Hematopoietic multipotent progenitor cell treated with erythropoietin and hydrocortisone succinate and interleukin-3 and kit ligand, for 4 days (in vitro differentiated cells): ENCODE data around the gene MAPK12.

Experiments
- DNase-seq: peaks from one replicate; pipeline ENCODE4 v3.0.0-alpha.2; 2015

Gene MAPK12

DNA sequence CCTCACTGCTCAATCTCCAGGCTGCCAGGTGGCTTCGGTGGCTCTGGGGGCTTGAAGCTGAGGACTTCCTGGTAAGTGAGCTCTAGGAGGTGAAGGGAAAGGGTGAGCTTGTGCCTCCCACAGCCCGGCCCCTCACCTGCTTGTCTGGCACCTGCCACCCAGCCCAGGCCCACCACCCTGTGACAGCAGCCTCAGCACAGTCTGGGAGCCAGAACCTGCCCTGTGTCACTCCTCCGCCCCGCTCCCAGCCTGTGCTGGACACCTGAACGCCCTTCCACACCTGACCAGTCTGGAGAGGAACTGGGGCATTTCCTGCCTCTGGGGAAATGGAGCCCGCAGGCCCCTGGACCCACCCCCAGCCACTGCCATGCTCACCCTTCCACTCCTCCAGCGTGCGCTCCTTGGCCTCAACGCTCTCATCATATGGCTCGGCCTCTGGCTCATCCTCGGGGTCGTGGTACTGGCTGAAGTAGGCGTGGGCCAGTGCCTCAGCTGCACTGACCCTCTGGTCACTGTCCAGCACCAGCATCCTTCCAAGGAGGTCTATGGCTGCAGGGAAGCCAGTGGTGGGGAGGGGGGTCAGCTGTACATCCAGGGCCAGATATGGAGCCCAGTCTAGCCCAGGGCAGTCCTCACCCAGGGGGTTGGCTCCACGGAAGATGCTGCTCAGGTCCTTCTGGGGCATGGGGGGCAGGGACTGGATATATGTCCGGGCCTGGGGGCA is 3.6 kb upstream of the MAPK12 start:
- DNase-seq, result no peak

DNA sequence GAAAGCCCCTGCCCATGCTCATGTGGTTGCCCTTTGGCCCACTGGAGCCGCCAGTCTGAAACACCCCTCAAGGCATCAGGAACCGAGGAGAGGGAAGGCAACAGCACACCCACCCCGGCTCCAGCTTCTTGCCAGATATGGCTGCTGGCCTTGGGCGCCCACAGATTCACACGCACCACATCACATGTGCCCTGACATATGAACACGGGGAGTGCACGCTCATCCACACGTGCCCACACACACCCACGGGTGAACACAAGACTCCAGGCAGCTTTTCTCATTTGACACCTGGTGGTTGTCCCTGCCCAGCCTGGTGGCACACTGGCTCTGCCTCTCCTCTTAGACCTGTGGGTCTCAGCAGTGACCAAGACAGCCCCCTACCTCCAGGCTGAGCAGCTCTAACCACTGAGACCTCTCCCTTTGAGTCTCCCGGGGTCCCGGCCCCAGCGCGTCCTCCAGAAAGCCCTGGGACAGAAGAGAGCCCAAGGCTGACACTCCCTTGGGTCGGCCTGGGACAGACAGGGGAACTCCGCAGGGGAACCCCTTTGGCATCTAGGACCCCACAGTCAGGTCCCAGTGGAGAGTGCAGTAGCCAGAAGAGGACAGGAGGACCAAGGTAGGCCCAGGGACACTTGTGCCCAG is 2.7 kb upstream of the MAPK12 start:
- DNase-seq, result no peak

DNA sequence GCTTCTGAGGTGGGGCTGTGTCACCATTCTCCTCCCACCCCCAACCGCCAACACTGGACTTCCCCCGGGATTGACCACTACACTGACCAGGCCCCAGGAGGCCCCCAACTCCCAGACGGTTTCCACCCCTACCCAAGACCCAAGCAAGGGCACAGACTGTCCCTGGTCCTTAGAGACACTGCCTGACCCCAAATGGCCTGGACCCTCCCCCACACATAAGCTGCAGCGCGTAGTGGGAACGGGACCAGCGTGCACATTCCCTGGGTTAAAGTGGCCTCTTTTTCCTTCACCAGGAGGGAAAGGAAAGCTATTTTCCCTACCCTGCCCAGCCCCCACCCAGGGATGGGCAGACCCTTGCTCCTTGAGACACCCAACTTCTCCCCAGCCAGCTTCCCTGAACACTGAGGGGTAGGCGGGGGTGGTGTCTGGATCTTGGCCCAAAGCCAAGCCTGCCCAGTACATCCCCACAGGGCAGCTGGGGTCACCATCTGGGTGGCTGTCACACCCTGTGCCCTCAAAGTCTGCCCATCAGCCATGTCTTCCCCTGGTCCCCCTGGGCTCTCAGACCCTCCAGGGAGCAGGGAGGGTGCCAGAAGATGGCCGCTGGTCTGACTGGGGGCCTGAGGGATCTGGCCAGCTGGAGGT is 1.6 kb upstream of the MAPK12 start:
- DNase-seq, result no peak

DNA sequence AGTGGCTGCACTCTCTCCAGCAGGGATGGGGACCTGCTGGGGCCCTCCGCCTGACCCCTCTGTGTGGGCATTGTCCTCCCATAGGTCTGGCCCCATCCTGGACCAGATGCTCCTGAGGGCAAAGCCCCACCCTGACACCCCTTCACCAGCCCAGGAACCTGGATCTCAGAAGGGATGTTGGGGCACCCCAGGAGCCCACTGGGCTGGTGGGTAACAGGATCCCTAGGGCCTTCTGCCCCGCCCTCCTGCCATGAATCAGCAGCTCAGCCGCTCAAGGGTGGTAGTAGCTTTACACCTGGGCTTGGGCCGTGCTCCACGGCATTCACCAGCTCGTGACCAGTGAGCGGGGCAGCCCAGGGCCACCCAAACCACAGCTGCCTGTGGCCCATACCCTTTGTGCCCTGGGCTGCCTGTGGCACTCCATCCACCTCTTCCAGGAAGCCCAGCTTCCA is 1.0 kb upstream of the MAPK12 start:
- DNase-seq, result peak; percentile 54

DNA sequence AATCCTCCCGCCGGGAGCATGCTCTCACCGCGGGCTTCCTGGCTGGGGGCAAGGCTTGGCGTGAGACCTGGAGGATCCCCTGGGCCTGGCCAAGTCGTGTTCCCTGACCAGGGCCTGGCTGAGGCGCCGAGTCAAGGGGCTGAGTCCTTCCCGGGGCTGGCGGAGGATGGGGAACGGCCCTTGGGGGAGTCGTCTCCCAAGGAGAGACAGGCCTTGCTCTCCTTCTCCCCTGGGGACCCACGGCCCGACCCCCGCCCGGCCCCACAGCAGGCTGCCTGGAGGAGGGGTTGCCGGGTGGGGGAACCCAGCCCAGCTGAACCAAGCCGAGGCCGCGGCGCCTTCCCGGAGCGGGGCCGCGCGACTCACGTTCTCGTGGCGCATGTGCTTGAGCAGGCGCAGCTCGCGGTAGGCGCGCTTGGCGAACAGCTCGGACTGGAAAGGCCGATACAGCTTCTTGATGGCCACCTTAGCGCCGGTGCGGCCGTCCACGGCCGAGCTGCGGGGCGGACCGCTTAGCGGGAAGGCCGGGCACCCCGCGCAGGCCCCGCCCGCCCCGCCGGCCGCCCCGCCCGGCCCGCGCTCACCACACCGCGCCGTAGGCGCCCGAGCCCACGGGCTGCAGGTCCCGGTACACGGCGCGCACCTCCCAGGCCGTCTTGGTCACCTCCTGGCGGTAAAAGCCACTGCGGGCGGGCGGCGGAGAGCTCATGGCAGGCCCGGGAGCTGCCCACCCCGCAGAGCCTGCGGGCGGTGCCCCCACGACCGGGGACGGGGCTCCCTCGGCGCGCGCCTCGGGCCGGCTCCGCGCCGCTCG is 475 bp downstream of the MAPK12 start:
- DNase-seq, result peak; percentile 78

DNA sequence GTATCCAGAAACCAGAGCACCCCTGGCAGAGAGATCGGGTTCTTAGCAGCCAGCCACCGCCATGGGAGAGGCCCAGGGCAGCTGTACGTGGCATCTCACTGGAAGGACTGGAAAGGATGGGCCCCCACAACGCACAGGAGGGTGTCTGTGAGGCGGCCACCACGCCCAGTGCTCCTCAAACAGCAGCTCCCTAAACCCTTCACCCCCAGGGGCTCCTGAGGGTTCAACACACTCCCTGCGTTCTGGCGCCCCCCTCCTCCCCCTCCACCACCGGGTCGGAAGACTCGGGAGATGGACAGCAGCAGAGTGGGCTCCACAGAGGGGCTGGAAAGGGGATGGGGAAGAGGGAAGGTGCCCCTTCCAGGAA is 1.1 kb downstream of the MAPK12 start:
- peak; percentile 36 for DNase-seq

DNA sequence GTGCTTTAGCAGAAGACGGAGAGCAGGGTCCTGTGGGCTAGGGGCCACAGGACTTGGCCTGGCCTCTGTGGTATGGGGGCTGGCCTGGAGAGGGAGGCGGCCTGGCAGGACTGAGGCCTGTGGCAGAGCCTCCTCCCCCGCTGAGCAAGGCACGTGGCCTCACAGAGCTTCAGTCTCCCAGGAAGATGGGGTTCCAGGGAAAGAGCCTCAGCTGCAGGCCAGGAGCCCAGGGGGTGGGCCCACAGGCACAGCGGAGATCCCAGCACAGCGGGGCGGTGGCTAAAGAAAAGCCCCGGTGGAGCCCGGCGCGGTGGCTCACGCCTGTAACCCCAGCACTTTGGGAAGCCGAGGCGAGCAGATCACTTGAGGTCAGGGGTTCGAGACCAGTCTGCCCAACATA is 2.2 kb downstream of the MAPK12 start:
- no peak for DNase-seq

DNA sequence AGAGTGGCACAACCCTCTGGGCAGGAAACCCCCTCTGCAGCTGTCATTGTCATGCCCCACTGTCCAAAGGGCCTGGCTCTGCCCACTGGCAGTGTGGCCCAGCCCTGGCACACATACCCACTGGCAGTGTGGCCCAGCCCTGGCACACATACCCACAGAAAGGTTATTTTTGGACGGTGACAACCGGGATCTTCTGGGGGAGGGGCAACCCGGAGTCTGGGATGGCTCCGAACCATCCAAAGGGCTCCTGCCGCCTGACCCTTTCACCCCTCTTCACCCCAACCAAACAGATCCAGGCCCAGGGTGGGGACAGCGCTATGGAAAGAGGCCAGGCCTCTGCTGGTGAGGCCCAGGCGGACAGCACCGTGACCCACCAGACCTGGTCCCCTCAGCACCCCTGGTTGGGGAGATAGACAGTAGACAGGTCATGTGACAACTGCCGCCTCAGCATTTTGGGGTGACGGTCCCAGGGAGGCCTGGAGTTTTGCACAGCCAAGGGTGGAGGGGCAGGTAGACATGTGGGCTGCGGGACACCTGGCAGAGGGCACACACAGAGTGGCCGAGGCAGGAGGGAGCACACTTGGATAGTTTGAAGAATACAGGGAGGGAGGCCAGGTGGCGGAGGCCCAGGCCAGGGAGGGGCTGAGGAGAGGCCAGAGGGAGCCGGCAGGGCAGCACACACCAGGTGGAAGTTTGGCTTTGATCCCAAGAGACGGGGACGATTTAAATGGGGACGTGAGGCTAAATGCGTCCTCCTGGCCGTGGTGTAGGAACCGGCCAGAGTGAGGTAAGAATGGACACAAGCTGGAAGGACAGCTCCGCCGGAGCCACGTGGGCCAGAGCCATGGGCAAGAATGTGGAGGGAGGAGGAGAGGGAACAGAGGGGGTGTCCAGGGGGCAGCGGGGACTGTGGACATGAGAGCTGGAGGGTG is 2.9 kb downstream of the MAPK12 start:
- DNase-seq, result no peak

DNA sequence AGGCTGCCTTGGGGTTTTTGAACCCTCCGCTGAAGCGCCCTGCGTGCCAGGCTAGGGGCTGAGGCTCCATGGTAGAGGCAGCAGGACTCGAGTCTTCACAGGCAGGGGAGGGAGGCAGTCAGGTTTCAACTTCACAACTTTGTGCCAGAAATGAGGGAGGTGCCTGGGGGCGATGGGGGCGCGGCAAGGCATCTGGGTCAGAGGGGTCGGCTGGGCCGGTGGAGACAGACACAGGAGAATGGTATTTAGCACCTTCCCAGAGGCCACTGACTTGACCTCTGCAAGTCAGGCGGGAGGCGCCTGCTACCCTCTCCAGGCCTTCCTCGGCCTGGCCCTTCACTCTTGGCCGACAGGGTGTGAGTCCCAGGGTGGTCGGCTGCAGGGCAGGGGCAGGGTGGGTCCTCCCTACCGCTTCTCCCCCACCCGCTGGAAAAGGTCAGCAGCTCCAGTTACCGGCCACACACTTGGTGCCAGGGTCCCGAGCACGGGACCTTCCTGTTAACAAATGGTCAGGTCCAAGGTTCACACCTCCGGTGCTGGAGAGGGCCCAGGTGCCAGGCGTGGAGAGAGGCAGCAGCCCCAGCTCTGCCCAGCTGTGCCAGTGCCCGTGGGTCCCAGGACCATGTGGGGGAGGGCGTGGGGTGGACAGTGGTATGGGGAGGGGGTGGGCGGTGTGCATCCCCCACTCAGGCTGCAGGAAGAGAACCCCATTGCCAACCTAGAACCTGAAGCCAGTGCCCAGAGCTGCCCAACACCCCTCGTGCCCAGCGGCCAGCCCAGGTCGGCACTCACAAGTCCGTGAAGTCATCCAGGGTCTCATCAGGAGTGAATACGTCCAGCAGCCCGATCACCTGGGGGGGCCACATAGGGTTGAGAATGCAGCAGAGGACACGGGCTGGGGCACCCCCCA is 3.8 kb downstream of the MAPK12 start:
- no peak for DNase-seq

DNA sequence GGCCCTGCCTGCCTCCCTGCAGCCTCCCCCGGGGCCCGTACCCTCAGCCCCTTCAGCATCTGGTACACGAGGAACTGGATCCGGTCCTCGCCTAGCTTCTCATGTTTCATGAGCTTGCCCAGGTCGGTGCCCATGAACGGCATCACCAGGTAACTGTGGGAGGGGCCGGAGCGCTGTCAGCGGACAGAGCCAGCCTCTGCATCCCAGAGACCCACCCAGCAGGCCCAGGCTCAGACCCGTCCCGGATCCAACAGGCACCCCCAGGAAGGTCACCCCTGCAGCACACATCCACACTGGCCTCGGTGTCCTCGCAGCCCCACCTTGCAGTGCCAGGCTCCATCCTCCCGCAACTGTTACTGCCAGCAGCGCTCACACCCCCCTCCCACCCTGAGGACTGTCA is 4.4 kb downstream of the MAPK12 start:
- DNase-seq, result no peak

DNA sequence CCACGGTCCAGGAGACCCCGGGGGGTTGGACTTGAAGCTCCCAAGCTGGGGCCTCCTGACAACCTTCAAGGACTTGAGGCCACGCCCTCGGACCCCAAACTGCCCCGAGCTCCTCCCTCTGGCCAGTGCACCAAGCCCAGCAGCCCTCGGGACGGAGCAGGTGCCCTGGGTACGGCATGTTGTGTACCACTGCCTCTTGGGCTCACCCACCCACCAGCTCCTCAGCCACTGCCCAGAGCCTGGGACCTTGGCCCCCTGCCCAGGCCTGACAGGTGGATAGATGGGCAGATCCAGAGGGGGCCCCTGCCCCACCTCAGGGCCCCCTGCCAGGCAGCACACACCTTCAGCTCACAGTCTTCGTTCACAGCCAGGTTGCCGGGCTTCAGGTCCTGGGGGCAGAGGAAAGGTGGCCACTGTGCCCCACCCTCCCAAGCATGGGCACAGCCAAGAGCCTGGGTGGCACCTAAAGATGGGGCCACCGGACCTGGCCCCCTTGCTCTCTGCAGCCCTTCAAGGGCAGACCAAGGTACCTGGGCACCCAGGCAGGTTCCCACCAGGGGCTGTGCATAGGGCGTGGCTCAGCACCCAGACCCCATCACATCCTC is 5.1 kb downstream of the MAPK12 start:
- no peak for DNase-seq

DNA sequence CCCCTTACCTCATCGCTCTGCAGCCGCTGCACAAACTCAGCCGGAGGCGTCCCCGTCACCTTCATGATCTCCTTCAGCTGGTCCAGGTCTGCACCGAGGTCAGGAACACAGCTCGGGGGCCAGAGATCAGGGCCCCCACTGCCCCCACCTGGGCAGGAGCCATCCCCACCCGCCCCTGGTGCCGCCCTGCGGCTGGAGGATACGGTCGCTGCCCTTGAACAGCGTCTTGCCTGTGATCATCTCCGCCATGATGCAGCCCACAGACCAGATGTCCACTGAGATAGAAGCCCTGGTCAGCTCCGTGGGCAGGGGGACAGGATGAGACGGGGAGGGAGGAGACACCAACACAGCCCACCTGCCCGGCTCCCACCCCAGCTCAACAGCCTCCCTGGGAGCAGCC is 5.9 kb downstream of the MAPK12 start:
- no peak for DNase-seq

DNA sequence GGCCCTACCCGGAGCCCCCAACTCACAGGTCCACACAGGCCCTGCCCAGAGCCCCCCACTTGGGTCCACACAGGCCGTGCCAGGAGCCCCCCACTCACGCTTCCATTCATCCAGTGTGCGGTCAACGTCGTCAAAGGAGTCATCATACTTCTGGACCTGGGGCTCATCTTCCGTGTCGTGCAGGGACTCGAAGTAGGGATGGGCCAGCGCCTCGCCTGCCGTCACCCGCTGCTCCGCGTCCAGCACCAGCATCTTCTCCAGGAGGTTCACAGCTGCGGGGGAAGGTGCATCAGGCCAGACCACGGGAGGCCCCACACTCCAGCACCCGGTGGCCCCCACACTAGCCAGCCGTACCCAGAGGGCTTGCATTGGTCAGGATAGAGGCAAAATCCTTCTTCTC is 6.4 kb downstream of the MAPK12 start:
- DNase-seq, result no peak

DNA sequence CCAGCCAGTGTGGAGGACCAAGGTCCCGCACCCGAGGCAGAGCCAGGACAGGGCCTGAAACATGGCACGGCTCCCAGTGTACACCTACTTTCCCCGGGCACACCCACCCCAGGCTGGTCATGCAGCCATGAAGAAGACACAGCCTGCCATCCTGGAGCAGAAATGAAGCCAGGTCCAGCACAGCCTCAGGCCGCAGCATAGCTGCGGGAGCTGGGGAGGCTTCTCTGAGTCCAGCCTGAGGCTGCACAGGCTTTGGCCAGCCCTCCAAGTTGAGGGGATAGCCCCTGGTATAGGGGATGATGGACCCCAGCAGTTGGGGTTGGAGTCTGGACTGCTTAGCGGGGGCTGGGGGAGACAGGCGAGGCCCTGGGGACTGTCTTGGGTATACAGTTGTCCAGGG is 7.5 kb downstream of the MAPK12 start:
- DNase-seq, result no peak

DNA sequence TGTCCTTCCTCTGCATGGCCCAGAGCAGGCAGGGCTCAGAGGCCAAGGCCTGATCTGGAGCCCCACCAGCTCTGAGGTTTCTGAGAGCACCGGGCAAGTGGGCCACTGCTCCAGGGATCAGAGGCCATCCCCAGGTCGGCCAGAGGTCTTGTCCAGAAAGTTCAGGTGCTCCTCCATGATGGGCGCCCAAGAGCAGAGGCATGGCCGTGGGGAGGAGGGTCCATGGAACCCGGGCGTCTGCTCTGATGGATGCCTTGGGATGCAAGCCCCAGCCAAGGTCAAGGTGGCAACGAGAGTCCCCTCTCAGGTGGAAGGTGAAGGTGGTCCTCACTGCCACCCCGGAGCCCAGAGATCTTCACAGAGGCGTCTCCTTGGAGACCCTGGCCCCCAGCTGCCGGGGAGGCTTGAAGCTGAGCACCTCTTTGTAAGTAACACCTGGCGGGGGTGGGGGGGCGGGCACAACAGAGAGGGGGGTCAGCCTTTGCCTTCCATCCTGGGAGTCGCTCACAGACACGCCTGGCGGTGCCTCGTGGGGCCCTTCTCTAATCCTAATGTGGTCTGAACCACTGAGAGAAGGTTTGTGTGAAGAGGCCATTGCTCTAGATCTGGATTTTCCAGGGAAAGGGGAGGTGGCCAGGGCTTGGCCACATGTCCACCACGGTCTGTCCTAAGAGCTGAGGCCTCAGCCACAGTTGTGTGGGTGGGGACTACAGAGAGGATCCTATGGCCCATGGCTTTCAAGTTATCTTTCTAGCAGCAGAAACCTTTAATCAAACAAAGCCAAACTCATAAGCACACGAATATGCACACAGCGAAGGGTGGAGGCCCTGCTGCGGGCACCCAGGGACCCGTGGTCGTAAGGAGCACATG is 8.2 kb downstream of the MAPK12 start:
- DNase-seq, result no peak

DNA sequence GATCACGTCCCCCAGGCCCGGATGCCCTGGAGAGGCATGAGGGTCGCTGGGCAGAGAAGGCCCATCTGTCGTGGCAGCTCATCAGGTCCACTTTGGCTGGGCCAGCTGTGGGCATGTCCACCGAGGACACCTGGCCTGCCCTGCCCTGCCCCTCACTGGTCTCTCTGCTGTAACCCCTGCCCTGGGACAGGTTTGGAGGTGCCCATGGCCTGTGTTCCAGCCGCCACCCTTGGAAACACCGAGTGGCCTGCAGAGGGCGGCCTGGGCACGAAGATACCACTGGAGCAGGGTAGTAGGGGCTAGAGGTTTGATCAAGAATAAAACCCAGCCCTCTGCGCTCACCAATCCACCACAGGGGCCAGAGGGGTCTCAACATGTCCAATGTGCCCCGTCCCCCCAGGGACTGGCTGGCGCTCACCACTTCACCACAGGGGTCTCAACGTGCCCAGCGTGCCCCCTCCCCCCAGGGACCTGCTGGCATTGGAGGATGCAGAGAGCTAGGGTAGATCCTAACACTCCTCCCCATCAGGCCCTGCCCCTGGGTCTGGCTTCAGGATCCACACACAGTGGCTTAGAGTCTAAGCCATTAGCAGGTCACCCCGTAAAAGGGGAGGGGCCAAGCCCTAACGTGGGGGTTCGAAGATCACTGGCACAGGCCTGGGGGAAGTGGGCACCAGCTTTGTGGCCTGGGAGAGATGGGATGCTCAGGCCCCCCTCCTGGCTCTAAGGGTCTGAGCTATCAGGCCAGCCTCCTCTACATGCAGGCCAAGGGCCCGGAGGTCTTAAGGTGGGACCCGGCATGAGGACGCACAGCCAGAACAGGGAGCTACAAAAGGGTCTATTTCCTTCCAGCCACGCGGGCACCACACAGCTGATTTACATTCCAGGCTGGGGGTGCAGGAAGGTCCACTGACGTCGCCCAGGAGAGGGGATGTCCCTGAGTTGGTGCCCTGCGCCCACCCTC is 9.1 kb downstream of the MAPK12 start:
- peak; percentile 89 for DNase-seq

DNA sequence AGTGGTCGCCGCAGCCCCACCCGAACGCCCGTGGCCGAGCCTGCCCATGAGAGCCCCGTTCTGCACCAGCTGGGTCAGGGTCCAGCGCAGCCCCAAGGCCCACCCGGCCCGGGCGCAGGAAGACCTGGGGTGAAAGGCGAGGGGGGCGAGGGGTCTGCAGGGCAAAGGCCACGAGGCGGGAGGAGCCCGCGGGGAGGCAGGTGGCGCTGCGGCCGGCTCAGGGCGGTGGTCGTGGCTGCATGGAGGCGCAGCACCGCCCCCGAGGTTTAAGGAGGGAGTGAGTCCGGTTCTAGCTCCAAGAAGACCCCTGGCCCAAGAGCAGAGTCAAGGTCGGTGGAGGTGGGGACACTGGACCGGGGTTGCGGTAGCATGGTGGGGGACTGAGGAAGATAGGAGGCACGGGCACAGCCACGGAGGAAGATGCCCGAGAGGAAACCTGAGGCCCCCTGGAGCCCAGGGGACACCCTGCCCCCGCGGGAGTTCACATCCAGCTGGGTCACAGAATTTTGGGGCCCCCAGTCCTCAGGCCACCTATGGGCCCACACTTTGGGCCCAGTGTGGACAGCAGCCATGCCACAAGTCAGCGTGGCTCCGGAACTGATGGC is 9.9 kb downstream of the MAPK12 start:
- DNase-seq, result peak; percentile 35
